DMS153 treated with DMSO at 0.1 percent for 48 hours (cell line): ENCODE results near the gene RFLNA.

Experiments
- DNase-seq: peaks from one replicate; lab custom pipeline; 2025; ENCODE audit not compliant: unreplicated experiment; lab: John Stamatoyannopoulos, UW

RFLNA gene

DNA sequence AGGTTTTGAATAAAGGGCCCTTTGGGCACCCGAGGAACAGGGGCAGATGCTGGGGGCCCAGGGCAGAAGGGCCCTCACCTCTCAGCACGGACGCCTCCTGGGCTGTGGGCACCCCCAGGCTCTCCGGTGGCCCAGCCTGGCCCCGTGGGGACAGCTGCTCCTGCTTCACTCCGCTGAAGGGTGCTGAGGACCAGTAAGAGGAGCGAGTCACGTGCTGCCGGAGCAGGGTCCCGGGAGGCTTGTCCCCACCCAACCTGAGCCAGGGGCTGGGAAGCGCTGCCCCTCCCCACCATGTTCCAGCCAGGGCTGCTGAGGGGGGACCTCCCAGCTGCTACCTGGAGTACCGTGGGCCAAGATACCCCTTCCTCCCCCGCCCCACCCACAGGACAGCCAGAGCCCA, 59.5 kb downstream of the RFLNA start:
- DNase-seq = no peak

DNA sequence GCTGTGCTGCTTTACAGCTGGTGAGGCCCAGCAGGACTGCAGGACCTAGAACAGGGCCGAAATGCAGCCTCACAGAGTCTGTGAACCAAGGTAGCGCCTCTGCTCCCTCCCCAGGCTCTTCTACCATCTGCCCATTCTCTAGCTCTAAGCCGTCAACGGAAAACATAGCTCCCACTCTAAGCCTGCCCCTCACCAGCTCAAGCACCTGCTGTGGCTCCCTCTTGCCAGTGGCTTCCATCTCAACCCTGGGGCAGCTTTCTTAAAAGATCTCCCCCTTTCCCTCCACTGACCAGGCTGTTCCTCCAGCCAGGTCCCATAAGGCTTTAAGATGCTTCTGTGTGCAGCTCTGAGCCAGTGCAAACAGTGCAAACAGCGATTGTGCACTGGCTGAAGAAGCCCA, 61.3 kb downstream of the RFLNA start:
- no peak for DNase-seq

DNA sequence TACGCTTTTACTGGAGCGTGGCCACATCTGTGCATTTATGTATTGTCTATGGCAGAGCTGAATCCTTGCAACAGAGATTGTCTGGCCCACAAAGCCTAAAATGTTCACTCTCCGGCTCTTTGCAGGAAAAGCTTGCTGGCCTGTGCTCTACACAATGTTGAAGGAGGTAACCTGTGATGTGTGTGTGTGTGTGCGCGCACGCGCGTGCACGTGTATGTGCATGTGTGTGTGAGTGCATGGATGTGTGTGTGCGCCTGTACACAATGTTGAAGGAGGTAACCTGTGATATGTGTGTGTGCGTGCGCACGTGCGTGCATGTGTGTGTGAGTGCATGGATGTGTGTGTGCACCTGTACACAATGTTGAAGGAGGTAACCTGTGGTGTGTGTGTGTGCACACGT, 62.7 kb downstream of the RFLNA start:
- DNase-seq = no peak

DNA sequence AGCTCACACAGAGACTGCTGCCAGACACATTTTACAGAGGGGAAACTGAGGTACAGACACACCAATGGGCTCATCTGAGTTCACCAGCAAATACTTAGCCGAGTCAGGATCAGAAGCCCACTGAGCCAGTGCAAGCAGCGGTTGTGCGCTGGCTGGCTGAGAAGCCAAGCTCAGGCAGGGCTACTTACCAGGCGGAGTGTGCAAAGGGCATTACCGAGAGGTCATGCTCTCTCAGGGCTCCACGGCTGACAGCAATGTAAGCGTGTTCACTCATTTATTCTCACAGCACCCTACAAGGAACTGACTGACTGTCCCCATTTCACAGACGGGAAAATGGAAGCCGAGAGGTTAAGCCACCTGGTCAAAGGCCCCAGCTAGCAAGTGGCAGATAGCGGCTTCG, 63.7 kb downstream of the RFLNA start:
- no peak for DNase-seq

DNA sequence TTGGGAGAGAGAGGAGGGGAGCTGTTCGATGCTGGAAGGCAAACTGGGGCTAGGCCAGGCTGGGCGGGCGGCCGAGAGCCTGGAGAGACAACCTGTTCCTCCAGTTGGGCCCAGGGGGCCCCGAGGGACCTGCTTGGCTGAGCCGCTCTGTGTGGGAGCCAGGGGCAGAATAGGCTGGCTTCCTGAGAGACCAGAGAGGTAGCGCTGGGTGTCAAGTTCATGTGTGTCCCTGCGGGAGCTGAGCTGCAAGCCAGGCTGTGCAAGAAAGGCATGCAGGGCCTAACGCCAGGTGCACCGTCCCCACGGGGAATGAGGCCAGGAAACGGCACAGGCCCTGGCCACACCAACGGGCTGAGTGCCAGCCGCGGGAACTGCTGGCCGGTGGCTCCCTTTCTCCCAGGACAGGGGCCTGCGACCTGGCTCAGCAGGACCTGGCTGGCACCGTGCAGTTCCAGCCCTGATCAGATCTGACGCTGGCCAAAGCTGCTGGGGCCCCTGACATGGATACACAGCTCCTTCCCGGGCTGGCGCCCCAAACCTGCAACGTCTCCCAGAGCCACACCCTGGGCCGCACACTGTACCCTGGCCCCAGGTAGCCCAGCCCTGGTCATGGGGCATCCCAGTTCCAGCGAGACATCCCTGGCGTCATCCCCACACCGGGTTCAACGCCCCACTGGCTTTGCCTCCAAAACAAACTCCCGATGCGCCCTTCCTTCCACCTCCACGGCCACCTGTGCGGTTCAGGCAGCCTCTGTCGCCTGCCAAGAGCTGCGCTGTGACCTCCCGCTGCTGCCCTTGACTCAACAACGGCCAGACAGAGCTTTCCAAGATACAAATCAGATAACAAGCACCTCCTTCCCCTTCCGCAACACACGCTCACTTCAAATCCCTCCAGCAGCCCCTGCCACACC, 65.0 kb downstream of the RFLNA start:
- DNase-seq = peak; percentile 68

DNA sequence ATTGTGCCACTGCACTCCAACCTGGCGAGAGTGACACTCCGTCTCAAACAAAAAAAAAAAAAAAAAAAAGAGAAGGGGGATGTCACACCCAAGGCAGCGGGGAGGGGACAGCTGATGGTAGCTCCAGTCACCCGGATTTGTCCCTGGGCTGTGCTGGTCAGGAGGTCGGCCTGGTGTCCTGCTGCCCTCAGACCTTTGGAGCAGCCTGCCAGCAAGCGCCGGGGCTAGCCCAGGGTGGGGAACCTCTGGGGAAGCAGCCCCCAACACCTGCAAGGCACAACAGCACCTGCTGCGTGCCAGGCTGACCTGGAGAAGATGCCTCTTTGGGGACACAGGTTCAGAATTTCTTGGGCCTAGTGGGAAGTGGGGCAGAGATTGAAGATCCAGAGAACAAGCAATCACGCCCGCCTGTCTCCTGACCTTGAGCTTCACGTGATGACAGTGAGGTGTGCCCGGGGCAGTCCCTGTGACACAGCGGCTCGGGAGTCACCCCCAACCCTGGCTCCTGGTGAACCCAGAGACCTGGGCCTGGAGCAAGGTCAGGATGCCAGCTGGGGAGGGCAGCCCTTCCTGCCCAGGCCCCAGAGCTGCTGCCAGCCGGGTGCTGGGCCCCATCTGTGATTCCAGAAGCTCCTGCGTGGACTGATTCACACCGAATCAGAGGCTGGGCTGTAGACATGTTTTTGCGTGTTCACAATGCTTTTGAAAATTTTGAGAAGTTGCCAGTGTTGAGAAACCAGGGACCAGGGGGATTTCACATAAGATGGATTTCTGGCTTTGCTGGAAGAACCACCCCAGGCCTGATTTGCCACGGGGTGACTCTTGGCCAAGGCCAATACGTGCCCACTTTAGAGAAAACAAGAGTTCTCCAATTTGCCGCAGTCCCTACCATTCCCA, 66.4 kb downstream of the RFLNA start:
- DNase-seq = no peak

DNA sequence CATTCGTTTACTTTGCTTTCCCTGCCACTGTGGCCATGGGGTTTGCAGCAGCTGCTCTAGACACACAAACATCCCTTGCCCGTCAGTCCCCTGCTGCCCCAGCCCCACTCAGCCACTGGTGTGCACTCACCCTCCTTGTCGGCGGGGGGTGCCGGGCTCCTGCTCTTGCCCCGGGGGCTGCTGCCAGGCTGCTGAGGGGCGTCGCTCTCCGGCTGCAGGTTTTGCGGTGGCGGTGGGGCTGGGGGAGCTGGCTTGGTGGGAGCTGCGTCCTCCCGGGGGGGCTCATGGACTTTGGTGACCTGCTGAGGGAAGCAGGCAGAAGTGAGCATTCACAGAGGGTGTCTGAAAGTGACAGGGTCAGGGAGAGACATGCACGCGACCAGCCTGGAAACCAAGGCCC, 67.1 kb downstream of the RFLNA start:
- no peak for DNase-seq

DNA sequence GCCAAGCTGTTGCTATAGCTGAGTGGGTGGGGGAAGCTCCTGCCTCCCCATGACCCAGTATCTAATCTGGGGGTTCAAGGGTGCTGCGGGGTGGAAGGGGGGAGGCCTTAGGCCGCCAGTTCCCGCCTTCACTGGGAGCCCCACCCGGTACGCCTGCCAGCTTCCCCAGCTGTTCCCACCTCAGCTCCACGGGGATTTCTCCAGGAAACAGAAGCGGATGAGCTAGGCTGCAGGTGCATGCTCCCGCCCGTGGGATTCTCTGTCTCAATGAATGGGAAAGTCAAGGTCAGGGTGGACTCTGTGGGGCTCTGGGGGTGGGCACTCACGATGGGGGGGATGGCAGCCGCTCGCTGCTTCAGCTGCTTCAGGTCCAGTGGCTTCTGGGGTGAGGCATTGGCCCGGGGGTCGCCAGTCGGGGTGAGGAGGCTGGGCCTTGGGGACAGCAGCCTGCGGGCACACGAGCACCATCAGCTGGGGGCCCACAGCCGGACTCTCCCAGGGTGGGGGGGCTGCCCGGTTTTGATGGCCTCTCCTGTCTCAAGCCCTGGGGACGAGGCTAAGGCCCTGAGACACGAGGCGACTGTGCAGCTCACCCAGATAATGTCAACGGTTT, 68.6 kb downstream of the RFLNA start:
- DNase-seq = no peak

DNA sequence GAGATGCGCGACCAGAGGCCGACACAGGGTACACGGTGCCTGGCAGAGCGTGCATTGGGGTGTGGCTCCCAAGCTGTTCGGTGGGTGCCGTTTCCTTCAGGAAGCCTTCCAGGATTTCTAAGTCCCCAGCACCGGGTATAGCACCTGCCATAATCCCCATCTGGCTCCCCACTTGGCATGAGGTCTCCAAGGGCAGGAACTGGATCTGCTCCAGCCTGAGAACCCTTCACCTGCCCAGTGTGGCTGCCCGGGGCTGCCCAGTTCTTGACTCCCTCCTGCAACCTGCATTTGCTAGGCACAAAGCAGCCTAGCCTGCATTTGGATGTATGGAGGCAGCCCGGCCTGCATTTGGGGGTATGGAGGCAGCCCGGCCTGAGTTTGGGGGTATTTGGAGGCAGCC, 69.7 kb downstream of the RFLNA start:
- DNase-seq = no peak
